Motor neuron (in vitro differentiated cells): ENCODE measurements around the gene COLEC11. TPM values are rescaled to one million over a fixed set of nuclear protein-coding genes. Genes with fewer than 3 reads are reported as not detected.

ENCODE experiments used
- ATAC-seq, 8 experiments: fragments of 200-7000 bp; cut with Tn5 transposase; replicated peaks in 6 of 8; 2 replicates each; pipeline ENCODE4 v1.8.0; 2021; ENCODE audit warnings: mild to moderate bottlenecking in 8 of 8, moderate library complexity in 8 of 8
- H3K27ac ChIP-seq, 2 donors: fragments of 250-450 bp; sonication (Bioruptor Pico); 2 replicates each; pipeline ENCODE4 v1.9.0; 2021; ENCODE audit warnings: antibody characterized with exemption in 2 of 2, mild to moderate bottlenecking in 2 of 2, moderate library complexity in 1 of 2
- H3K4me1 ChIP-seq, 2 donors: fragments of 250-450 bp; sonication (Bioruptor Pico); replicated peaks in 1 of 2; 2 replicates each; pipeline ENCODE4 v1.6.1; 2021; ENCODE audit warnings: antibody characterized with exemption in 2 of 2, mild to moderate bottlenecking in 2 of 2, moderate library complexity in 1 of 2
- H3K4me3 ChIP-seq, 5 donors: fragments of 250-450 bp; sonication (Bioruptor Pico); 2 replicates each; pipeline ENCODE4 v1.9.0; 2021; ENCODE audit warnings: antibody characterized with exemption in 5 of 5, mild to moderate bottlenecking in 5 of 5, moderate library complexity in 4 of 5
- WGBS, 10 experiments: fragments of 450-650 bp; shearing (Covaris generic); methylation state at CpG; one replicate each; pipeline ENCODE4 v1.0.0; 2022; 5-methylcytosine and 5-hydroxymethylcytosine counted together
- in situ Hi-C, 9 experiments: fragments of 400-800 bp; cut with MboI; loops; one replicate each; pipeline ENCODE4 v1.15.0; 2021; ENCODE audit warnings: low sequenced_read_pairs in 9 of 9, low pct_unique_long_range_greater_than_20kb in 2 of 9; ENCODE audit not compliant: unreplicated experiment in 9 of 9
- total RNA-seq, 8 experiments: library from RNA; unstranded; fragments of 300-600 nt; gene quantifications; 2 replicates each; pipeline versions ENCODE4 v1.2.3 to v1.2.4, GENCODE V29; 2022

COLEC11 gene
- total RNA-seq, 8 experiments from 2014 or later, result 0.14 to 0.33 (median 0.21) TPM; not detected in 3

DNA sequence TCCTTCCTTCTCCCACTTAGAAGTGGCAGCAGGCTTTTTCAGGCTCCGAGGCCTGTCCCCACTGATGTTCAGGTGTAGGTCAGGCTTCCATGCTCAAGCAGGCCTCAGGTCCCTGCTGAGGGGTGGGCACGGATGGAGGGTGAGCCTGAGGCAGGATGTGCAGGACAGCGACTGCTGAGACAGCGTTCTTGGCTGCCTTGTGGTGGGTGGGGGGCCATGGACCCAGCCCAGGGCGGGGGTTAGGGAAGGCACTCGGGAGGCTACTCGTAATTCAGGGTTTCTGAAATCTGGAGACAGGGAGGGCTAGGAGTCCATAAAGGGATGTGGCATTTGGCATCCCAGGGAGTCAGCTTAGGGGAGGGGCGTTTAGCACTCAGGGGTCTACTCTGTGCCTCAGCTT, 30.3 kb downstream of the COLEC11 start:
- in situ Hi-C loops, result no loop called here
- H3K4me1 ChIP-seq, result peaks cover 4 to 5% of the 10 kb centered on the region in 2 donors
- WGBS, 10 experiments, result 84 to 100% methylated on average over 1 to 3 of the region's 8 CpGs; no CpG with 5 or more reads in 8 of the 10 experiments
- no peak overlapping the region for H3K27ac ChIP-seq
- ATAC-seq, result no peak
- H3K4me3 ChIP-seq, result no peak overlapping the region

DNA sequence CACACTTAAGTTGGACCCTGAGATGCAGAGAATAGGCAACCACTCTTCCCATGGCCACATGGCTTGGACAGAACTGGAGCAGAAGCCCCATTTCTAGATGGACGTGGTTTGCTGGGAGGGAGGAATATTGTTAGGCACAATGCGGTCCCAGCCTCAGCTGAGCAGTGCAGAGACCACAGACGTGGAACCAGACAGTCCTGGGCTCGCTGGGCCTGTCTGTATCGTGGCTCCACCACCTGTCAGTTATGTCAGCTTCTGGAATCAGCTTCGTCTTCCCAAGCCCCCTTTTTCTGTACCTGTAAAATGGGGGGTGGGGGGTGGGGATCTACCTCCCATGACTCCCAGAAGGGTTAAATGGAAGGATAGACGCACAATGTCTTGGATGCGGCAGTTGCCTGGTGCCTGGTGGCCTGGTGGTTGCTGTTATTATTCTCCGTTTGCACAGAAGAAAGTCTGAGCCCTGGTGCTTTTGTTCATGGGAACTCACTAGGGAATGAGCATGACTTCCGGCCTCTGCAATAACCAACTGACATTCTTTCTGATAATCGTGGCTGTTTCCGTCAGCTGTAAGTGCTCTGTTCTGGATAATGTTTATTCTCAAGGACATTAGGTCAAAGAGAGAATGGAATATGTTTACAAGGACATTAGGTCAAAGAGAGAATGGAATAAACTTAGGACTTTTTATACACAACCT, 31.4 kb downstream of the COLEC11 start:
- no peak overlapping the region for H3K27ac ChIP-seq
- H3K4me3 ChIP-seq, result no peak overlapping the region
- ATAC-seq, result peak in 1 of 8 experiments; percentile 61
- H3K4me1 ChIP-seq, result peaks cover 4 to 5% of the 10 kb centered on the region in 2 donors
- in situ Hi-C loops, result no loop called here
- 38 to 100% (median 93%) methylated on average over 1 to 10 of the region's 12 CpGs; no CpG with 5 or more reads in 3 of the 10 experiments for WGBS, 10 experiments

DNA sequence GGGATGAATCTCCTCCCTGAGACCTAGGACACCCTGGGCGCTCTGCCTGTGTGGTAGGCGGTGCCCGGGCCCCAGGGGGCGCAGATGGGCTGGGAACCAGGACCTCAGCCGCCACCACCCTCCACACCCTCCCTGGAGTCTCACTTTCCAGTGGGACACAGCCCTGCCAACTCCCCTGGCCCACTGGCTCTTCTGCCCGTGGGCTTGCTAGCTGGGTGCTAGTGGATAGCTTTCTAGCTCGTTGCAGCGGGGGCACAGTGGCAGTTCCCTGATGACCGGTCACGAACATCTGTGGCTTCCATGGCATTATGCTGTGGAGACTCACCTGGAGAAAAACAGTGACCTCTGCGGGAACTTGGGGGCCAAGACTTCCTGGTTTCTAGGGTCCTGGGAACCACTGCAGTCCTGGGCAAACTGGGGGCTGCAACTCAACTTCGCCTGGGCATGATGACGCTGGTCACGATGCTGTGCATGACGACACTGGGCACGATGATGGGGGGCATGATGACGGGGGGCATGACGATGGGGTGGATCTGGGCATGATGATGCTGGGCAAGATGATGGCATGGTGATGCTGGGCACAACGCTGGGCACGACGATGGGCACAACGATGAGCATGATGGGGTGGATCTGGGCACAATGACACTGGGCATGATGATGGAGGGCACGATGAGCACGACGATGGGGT, 32.0 kb downstream of the COLEC11 start:
- WGBS, 10 experiments, result 13 to 100% (median 95%) methylated on average over 1 to 7 of the region's 25 CpGs; no CpG with 5 or more reads in 3 of the 10 experiments
- Histone ChIP-seq H3K4me1 (peaks cover 4 to 5% of the 10 kb centered on the region in 2 donors), H3K4me3 (no peak overlapping the region), H3K27ac (no peak overlapping the region)
- ATAC-seq, result peak in 1 of 8 experiments; percentile 24
- in situ Hi-C loops, result no loop called here

DNA sequence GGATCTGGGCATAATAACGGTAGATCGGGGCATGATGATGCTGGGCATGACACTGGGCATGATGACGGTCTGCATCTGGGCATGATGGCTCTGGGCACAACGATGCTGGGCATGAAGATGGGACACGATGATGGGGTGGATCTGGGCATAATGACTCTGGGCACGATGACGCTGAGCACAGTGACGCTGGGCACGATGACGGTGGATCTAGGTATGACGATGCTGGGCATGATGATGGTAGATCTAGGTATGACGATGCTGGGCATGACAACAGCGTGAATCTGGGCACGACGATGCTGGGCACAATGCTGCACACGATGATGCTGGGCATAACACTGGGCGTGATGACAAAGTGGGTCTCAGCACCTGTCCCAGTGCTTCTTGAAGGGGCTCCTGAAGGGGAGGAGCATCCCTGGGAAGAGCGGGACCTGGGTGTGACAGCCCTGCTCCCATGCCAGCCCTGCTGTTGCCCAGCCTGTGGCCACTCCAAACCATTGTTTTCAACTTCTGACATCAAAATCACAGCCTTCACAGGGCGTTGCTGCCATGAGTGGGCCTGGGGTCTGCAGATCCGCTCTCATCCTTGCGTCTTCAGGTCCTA, 32.7 kb downstream of the COLEC11 start:
- no peak for ATAC-seq
- no peak overlapping the region for H3K4me3 ChIP-seq
- H3K4me1 ChIP-seq, result peaks cover 4 to 5% of the 10 kb centered on the region in 2 donors
- 60 to 100% (median 80%) methylated on average over 1 to 17 of the region's 21 CpGs; no CpG with 5 or more reads in 5 of the 10 experiments for WGBS, 10 experiments
- H3K27ac ChIP-seq, result no peak overlapping the region
- in situ Hi-C loops, result no loop called here

GRCh38 chr2:3628241-3628679, 33.3 kb downstream of the COLEC11 start:
- Histone ChIP-seq H3K4me1 (peaks cover 4 to 5% of the 10 kb centered on the region in 2 donors), H3K27ac (no peak overlapping the region), H3K4me3 (no peak overlapping the region)
- in situ Hi-C loops, result no loop called here
- peak in 1 of 8 experiments; percentile 11 for ATAC-seq
- 21 to 95% (median 82%) methylated on average over 2 to 4 of the region's 10 CpGs; no CpG with 5 or more reads in 5 of the 10 experiments for WGBS, 10 experiments

DNA sequence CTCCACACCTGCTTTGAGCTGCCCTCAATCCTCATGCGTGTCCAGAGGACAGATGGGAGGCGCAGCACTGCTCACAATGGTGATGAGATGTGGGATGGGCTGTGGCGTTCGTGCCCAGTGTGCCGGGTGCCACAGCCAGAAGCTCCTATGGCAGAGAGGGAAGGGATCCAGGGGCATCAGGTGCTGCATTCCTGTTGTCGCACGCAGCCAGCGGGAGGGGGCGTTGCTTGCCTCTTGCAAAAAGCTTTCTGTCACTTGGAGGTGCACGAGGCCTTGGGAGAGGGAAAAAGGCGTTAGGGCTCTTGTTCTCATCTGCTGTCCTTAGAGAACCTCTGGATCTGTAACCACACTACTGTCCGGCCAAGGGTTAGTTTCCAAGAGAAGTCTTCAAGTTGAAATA, 33.9 kb downstream of the COLEC11 start:
- peaks cover 4 to 5% of the 10 kb centered on the region in 2 donors for H3K4me1 ChIP-seq
- H3K27ac ChIP-seq, result no peak overlapping the region
- 53 to 73% (median 60%) methylated on average over 1 to 11 of the region's 12 CpGs; no CpG with 5 or more reads in 7 of the 10 experiments for WGBS, 10 experiments
- no peak overlapping the region for H3K4me3 ChIP-seq
- in situ Hi-C loops, result no loop called here
- ATAC-seq, result peak in 5 of 8 experiments; percentile 49 to 70 (median 52)

DNA sequence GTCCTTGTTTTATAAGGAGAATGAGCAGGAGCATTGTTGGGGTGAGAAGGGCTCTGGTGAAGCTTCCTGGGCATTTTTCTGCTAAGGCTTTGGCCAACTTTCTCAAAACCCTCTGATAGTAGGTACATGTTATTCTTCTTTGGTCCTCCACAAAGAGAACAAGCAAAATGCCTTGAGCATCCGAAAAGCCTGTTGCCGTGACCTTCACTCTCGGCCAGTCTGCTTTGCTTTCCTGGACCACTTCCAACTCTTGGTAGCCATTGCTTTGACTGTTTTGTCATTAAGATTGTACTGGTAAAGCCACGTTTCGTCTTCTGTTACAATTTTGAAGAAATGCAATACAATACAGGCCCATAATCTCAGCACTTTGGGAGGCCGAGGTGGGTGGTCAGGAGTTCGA, 35.7 kb downstream of the COLEC11 start:
- ATAC-seq, result no peak
- WGBS, 10 experiments, result 8 to 100% (median 93%) methylated on average over 1 to 7 of the region's 7 CpGs; no CpG with 5 or more reads in 1 of the 10 experiments
- peaks cover 9% of the 10 kb centered on the region in 2 donors for H3K4me1 ChIP-seq
- H3K27ac ChIP-seq, result no peak overlapping the region
- no peak overlapping the region for H3K4me3 ChIP-seq
- in situ Hi-C loops, result no loop called here

DNA sequence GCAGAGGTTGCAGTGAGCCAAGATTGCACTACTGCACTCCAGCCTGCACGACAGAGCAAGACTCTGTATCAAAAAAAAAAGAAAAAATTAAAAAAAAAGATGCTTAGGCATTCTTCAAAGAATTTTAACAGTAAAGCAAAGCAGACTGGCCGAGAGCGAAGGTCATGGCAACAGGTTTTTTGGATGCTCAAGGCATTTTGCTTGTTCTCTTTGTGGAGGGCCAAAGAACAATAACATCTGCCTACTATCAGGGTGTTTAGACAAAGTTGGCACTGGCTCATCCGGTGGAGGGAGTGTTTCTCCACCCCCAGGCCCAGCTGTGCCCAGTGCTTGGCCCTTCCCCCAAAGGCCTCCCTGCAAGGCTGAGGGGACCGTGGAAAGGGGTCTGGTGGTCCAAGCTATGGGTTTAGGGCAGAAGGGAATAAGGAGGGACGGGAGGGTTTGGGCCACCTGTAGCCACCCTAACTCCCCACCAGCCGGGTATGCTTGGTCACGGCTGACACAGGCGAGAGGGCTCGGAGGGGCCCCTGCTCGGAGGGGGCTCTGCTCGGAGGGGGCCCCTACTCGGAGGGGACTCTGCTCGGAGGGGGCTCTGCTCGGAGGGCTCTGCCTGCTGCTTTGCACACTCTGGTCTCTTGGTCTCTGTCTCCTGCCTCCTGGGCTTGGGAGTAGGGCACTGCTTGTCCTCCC, 36.4 kb downstream of the COLEC11 start:
- Histone ChIP-seq H3K27ac (no peak overlapping the region), H3K4me1 (peaks cover 9% of the 10 kb centered on the region in 2 donors), H3K4me3 (no peak overlapping the region)
- 44 to 100% (median 85%) methylated on average over 1 to 5 of the region's 15 CpGs; no CpG with 5 or more reads in 3 of the 10 experiments for WGBS, 10 experiments
- in situ Hi-C loops, result no loop called here
- ATAC-seq, result no peak

- no peak overlapping the region for H3K27ac ChIP-seq
- peaks cover 9% of the 10 kb centered on the region in 2 donors for H3K4me1 ChIP-seq
- ATAC-seq, result no peak
- WGBS, 10 experiments, result 20 to 100% (median 92%) methylated on average over 1 to 12 of the region's 26 CpGs; no CpG with 5 or more reads in 4 of the 10 experiments
- H3K4me3 ChIP-seq, result no peak overlapping the region
- in situ Hi-C loops, result no loop called here
Measured at GRCh38 chr2:3631851-3632659, 37.1 kb downstream of the COLEC11 start.

GRCh38 chr2:3633089-3633981, 38.4 kb downstream of the COLEC11 start:
- in situ Hi-C loops, result no loop called here
- 20 to 100% (median 100%) methylated on average over 1 to 9 of the region's 33 CpGs; no CpG with 5 or more reads in 1 of the 10 experiments for WGBS, 10 experiments
- peak in 1 of 8 experiments; percentile 38 for ATAC-seq
- Histone ChIP-seq H3K4me1 (peaks cover 9% of the 10 kb centered on the region in 2 donors), H3K27ac (no peak overlapping the region), H3K4me3 (no peak overlapping the region)

DNA sequence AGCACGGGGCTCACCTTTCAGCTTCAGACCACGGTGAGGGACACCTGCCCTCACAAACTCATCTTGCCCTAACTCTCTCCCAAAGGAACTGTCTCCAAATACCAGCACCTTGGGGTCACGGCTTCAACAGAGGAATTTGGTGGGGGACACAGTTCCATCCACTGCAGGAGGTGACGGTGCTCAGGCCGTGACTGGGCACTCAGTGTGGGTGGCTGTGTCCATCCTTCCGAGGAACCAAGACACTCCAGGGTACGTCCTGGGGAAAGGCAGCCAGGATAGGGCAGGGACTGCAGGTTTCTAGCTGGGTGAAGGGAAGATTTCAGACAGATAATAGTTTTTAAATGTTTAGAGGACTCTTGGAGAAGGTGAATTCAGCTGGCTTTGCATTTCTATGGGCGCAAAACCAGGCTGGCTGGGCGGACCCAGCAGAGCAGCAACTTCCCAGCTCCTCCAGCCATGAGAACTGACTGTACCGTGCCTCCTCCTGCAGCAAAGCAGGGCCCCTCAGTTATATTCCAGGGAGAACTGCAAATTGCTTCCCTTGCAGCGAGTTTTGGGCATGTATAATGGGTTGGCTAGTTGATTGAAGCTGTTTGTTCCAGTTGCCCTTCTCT, 39.2 kb downstream of the COLEC11 start:
- in situ Hi-C loops, result no loop called here
- ATAC-seq, result peak in 5 of 8 experiments; percentile 11 to 60 (median 43)
- Histone ChIP-seq H3K27ac (no peak overlapping the region), H3K4me1 (peaks cover 4 to 5% of the 10 kb centered on the region in 2 donors), H3K4me3 (no peak overlapping the region)
- 43 to 88% (median 72%) methylated on average over 1 to 6 of the region's 11 CpGs; no CpG with 5 or more reads in 1 of the 10 experiments for WGBS, 10 experiments
